Measurements from ENCODE around the gene AKAP11. TPM values are rescaled to one million over a fixed set of nuclear protein-coding genes. Genes with fewer than 3 reads are reported as not detected.

AKAP11 gene
- total RNA-seq, 1 donor from 2014 or later = 13.0 TPM

DNA sequence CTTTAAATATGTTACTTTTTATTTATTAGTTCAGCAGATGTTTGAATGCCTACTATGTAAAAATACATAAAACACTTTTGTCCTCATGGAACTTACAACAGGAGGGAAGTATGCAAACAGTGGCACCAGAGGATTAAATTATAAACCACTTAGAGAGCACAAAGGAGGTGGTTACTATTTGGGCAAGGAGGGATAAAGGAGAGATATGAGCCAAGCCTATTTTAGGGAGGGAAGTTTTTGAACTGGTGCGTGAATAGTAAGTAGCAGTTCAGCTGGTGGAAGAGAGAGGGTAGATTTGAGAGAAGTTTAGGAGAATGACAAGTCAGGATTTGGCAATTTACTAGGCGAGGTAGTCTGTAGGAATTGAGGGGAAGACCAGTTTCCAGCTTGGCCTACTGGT lies 8.6 kb downstream of the AKAP11 start:
- DNase-seq (ENCODE audit: low spot score in 2 of 2) = no peak
- Histone ChIP-seq H3K36me3 (no peaks in the 10 kb centered on the region), H3K9me3 (no peaks in the 10 kb centered on the region), H3K4me1 (no peaks in the 10 kb centered on the region), H3K27ac (no peak overlapping the region), H3K4me3 (no peak overlapping the region), H3K27me3 (no peaks in the 10 kb centered on the region)
- TF ChIP-seq, protein P1, sequence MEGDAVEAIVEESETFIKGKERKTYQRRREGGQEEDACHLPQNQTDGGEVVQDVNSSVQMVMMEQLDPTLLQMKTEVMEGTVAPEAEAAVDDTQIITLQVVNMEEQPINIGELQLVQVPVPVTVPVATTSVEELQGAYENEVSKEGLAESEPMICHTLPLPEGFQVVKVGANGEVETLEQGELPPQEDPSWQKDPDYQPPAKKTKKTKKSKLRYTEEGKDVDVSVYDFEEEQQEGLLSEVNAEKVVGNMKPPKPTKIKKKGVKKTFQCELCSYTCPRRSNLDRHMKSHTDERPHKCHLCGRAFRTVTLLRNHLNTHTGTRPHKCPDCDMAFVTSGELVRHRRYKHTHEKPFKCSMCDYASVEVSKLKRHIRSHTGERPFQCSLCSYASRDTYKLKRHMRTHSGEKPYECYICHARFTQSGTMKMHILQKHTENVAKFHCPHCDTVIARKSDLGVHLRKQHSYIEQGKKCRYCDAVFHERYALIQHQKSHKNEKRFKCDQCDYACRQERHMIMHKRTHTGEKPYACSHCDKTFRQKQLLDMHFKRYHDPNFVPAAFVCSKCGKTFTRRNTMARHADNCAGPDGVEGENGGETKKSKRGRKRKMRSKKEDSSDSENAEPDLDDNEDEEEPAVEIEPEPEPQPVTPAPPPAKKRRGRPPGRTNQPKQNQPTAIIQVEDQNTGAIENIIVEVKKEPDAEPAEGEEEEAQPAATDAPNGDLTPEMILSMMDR (IDR thresholded peaks at IDR 0.05) = no peak
- intact Hi-C loops (cut with DNase I) = no loop called here

DNA sequence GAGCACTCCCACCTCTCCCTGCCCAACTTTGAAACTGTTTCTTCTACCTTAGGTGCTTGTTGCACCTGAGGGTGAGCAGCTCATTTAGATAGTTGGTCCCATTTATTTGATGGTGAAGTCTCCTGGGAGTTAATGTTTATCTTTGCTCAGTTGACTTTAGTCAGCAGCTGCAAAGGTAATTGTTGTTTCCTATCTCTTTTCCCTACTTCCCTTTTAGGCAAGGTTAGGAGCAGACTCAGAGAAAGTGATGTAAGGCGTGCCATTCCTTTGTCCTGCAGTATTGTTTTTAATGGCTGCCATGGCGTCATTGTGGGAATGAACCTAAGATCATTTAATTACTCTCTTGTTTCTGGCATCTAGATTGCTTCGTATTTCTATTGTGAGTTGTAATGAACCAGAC lies 11.6 kb downstream of the AKAP11 start:
- DNase-seq (ENCODE audit: low spot score in 2 of 2) = no peak
- H3K9me3 ChIP-seq = no peaks in the 10 kb centered on the region
- intact Hi-C loops (cut with DNase I) = no loop called here
- TF ChIP-seq, protein P1 (IDR thresholded peaks at IDR 0.05) = no peak
- H3K4me1 ChIP-seq = no peaks in the 10 kb centered on the region
- no peak overlapping the region for H3K27ac ChIP-seq
- H3K4me3 ChIP-seq = no peak overlapping the region
- no peaks in the 10 kb centered on the region for H3K27me3 ChIP-seq
- peaks cover 5 to 22% of the 10 kb centered on the region in 2 donors for H3K36me3 ChIP-seq

DNA sequence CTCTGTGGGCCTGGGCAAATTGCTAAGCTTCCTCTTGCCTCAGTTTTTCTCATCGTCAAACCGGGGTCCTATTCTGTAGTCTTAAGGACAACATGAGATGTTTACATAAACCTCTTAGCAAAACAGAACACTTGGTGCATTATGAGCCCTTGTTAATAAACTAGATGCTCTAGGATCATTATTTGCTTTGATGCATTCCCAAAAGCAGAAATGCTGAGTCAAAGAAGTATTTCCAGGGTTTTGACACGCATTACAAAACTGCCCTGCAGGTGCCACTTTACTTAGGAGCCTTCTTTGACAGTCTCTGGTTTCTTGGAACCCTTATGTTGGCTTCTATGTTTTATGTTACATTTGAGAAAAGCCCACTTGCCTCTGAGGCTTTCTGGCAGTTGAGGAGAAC lies 12.1 kb downstream of the AKAP11 start:
- H3K4me1 ChIP-seq = no peaks in the 10 kb centered on the region
- TF ChIP-seq, protein P1 (IDR thresholded peaks at IDR 0.05) = no peak
- intact Hi-C loops (cut with DNase I) = no loop called here
- H3K27ac ChIP-seq = no peak overlapping the region
- H3K9me3 ChIP-seq = no peaks in the 10 kb centered on the region
- H3K4me3 ChIP-seq = no peak overlapping the region
- H3K27me3 ChIP-seq = no peaks in the 10 kb centered on the region
- peaks cover 5 to 27% of the 10 kb centered on the region in 2 donors for H3K36me3 ChIP-seq
- DNase-seq (ENCODE audit: low spot score in 2 of 2) = no peak

DNA sequence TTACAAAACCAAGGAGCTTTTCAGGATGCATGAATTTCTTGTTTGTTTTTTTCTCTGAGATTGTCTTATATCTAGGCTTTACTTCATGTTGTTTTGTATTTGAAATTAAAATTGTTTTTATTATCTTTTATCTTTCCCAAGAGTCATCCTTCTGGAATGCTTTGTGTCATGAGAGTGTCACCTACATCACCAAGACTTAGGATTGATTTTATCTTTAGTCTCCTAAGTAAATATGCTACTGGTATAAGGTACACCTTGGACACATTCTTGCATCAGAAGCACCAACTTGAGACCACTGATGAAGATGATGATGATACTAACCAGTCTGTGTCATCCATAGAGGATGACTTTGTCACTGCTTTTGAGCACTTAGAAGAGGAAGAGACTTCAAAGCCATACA lies 26.4 kb downstream of the AKAP11 start:
- no peak for DNase-seq (ENCODE audit: low spot score in 2 of 2)
- Histone ChIP-seq H3K36me3 (peaks cover 47 to 91% of the 10 kb centered on the region in 2 donors), H3K9me3 (no peaks in the 10 kb centered on the region), H3K4me1 (no peaks in the 10 kb centered on the region), H3K27me3 (no peaks in the 10 kb centered on the region), H3K27ac (no peak overlapping the region), H3K4me3 (no peak overlapping the region)
- TF ChIP-seq, protein P1 (IDR thresholded peaks at IDR 0.05) = no peak
- intact Hi-C loops (cut with DNase I) = no loop called here

DNA sequence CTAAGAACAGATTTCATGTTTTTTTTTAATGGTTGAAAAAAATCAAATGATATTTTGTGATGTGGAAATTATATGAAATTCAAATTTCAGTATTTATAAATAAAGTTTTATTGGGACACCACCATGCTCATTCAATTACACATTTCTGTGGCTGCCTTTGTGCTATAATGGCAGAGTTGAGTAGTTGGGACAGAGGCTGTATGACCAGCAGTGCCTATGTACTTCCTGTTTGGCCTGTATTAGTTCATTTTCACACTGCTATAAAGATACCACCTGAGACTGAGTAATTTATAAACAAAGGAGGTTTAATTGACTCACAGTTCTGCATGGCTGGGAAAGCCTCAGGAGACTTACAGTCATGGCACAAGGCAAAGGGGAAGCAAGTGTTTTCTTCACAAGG lies 33.6 kb downstream of the AKAP11 start:
- Histone ChIP-seq H3K4me3 (no peak overlapping the region), H3K9me3 (no peaks in the 10 kb centered on the region), H3K27ac (no peak overlapping the region), H3K4me1 (no peaks in the 10 kb centered on the region), H3K27me3 (no peaks in the 10 kb centered on the region), H3K36me3 (peaks cover 47 to 80% of the 10 kb centered on the region in 2 donors)
- intact Hi-C loops (cut with DNase I) = no loop called here
- no peak for DNase-seq (ENCODE audit: low spot score in 2 of 2)
- TF ChIP-seq, protein P1 (IDR thresholded peaks at IDR 0.05) = no peak

DNA sequence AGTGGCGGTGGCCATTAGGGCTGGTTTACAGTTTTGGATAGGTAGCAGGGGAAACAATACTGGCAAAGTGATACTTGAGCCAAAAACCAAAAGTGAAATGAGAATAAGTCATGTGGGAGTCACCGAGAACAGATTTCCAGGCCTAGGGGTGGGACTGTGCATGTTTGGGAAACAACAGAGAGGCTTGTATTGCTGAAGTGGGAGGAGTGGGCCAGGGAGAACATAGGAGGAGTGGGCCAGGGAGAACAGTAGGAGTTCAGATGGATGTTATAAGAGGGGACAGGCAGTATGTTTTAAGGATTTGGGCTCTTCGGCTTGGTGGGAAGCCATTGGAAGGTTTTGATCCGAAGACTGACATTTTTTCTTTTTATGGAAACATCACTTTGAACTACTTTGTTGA lies 35.5 kb downstream of the AKAP11 start:
- Histone ChIP-seq H3K4me1 (no peaks in the 10 kb centered on the region), H3K27me3 (no peaks in the 10 kb centered on the region), H3K4me3 (no peak overlapping the region), H3K36me3 (peaks cover 30 to 62% of the 10 kb centered on the region in 2 donors), H3K9me3 (no peaks in the 10 kb centered on the region), H3K27ac (no peak overlapping the region)
- intact Hi-C loops (cut with DNase I) = no loop called here
- no peak for DNase-seq (ENCODE audit: low spot score in 2 of 2)
- TF ChIP-seq, protein P1 (IDR thresholded peaks at IDR 0.05) = no peak

Measured in ascending aorta (tissue), 2 donors.